HL-60 (cell line): ENCODE measurements around the gene ANXA3.
"Not testable (repeated sequence)": the region's sequence is repeated elsewhere in the genome, so short reads cannot be mapped to it uniquely, and the experiment has no call there.

ENCODE experiments used
- DNase-seq, 2 experiments: peaks; one replicate each; pipeline ENCODE4 v3.0.0-alpha.2; 2010 to 2020; ENCODE audit warnings: low read depth in 1 of 2, low spot score in 1 of 2
- H3K27ac ChIP-seq: fragments of 250-450 bp; sonication (Bioruptor Pico); replicated peaks from 2 replicates; pipeline ENCODE4 v1.5.1; 2020; ENCODE audit warnings: mild to moderate bottlenecking, moderate library complexity
- H3K27me3 ChIP-seq: fragments of 250-450 bp; sonication (Bioruptor Pico); 2 replicates; pipeline ENCODE4 v1.5.1; 2021; ENCODE audit warnings: mild to moderate bottlenecking, moderate library complexity; ENCODE audit not compliant: insufficient read depth, poor library complexity, severe bottlenecking
- H3K4me3 ChIP-seq: replicated peaks from 2 replicates; pipeline ENCODE4 v1.5.1; 2011; ENCODE audit warnings: mild to moderate bottlenecking, control low read depth, low read length; ENCODE audit not compliant: insufficient read depth
- GABPA ChIP-seq: IDR thresholded peaks from 2 replicates; pipeline ENCODE4 v1.6.1; 2012; ENCODE audit warnings: low read depth
- POLR2AphosphoS5 ChIP-seq: IDR thresholded peaks from 2 replicates; pipeline ENCODE4 v1.6.1; 2012; ENCODE audit warnings: low read depth
- SPI1 ChIP-seq: IDR thresholded peaks from 2 replicates; pipeline ENCODE4 v1.6.1; 2012; ENCODE audit warnings: low read depth, mild to moderate bottlenecking, borderline replicate concordance
- TF ChIP-seq, protein P1 (sequence below): IDR thresholded peaks from one replicate; pipeline ENCODE4 v1.5.1; 2011; ENCODE audit warnings: low read length, control low read depth, inconsistent platforms; ENCODE audit not compliant: insufficient read depth
- TF ChIP-seq, protein P2 (sequence below): IDR thresholded peaks from 2 replicates; pipeline ENCODE4 v1.6.1; 2012; ENCODE audit warnings: low read depth; ENCODE audit not compliant: insufficient replicate concordance

Gene ANXA3

DNA sequence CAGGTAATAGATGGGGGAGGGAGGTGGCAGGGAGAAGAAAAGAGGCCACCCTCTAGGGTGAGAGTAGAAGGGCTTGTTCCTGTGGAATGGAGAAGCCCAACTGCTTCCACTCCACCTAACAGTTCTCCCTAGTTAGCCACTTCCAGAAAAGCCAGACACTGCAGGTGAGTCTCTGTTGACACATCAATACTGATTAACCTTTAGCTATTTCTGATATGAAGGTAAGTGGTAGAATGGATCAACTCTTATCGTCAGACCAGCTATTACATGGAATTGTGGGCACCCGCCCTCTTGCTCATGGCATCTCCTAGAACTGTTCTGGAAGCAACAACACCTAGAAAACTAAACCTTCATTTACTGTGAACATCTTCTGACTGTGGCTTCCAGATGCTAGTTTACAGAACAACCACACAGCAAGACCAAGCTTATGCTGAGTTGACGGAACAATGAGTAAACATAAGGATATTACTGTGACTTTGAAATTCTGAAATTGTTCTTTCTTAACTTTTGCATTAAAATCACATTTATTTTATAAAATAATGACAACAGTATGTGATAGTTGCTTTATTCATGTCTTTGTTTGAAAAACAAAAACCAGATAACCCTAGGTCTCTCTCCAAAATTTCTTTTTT is 44.7 kb downstream of the ANXA3 start:
- no peak overlapping the region for H3K27ac ChIP-seq
- DNase-seq: no peak
- H3K27me3 ChIP-seq: no peaks in the 10 kb centered on the region
- no peak for TF ChIP-seq SPI1
- no peak overlapping the region for H3K4me3 ChIP-seq

DNA sequence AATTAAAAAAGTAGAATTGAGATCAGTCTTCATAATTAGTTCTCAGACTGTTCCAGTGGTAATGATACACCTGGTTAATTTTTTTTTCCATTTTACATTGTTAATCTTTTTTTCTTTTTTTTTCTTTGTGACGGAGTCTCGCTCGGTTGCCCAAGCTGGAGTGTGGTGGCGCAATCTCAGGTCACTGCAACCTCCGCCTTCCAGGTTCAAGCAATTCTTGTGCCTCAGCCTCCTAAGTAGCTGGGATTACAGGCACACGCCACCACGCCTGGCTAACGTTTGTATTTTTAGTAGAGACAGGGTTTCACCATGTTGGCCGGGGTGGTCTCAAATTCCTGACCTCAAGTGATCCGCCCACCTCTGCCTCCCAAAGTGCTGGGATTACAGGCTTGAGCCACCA is 46.9 kb downstream of the ANXA3 start:
- DNase-seq: not testable (repeated sequence)

DNA sequence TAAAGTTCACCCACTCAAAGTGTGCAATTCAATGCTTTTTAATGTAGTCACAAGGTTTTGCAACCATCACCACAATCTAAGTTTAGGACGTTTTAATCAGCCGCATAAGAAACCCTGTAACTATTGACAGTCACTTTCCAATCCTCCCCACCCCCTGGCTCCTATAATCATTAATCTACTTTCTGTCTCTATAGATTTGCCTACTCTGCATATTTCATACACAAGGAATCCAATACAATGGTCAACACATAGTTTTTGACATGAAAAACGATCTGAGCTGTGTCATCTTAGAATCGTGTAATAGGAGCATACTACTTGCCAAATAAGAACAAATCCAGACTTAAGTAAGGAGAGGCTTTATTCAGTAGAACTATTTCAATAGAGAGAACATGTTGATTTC is 47.6 kb downstream of the ANXA3 start:
- Histone ChIP-seq H3K27me3 (no peaks in the 10 kb centered on the region), H3K27ac (no peak overlapping the region), H3K4me3 (no peak overlapping the region)
- DNase-seq: no peak
- TF ChIP-seq SPI1: no peak
- TF ChIP-seq, protein P1, sequence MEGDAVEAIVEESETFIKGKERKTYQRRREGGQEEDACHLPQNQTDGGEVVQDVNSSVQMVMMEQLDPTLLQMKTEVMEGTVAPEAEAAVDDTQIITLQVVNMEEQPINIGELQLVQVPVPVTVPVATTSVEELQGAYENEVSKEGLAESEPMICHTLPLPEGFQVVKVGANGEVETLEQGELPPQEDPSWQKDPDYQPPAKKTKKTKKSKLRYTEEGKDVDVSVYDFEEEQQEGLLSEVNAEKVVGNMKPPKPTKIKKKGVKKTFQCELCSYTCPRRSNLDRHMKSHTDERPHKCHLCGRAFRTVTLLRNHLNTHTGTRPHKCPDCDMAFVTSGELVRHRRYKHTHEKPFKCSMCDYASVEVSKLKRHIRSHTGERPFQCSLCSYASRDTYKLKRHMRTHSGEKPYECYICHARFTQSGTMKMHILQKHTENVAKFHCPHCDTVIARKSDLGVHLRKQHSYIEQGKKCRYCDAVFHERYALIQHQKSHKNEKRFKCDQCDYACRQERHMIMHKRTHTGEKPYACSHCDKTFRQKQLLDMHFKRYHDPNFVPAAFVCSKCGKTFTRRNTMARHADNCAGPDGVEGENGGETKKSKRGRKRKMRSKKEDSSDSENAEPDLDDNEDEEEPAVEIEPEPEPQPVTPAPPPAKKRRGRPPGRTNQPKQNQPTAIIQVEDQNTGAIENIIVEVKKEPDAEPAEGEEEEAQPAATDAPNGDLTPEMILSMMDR: no peak
- TF ChIP-seq GABPA: no peak
- TF ChIP-seq, protein P2, sequence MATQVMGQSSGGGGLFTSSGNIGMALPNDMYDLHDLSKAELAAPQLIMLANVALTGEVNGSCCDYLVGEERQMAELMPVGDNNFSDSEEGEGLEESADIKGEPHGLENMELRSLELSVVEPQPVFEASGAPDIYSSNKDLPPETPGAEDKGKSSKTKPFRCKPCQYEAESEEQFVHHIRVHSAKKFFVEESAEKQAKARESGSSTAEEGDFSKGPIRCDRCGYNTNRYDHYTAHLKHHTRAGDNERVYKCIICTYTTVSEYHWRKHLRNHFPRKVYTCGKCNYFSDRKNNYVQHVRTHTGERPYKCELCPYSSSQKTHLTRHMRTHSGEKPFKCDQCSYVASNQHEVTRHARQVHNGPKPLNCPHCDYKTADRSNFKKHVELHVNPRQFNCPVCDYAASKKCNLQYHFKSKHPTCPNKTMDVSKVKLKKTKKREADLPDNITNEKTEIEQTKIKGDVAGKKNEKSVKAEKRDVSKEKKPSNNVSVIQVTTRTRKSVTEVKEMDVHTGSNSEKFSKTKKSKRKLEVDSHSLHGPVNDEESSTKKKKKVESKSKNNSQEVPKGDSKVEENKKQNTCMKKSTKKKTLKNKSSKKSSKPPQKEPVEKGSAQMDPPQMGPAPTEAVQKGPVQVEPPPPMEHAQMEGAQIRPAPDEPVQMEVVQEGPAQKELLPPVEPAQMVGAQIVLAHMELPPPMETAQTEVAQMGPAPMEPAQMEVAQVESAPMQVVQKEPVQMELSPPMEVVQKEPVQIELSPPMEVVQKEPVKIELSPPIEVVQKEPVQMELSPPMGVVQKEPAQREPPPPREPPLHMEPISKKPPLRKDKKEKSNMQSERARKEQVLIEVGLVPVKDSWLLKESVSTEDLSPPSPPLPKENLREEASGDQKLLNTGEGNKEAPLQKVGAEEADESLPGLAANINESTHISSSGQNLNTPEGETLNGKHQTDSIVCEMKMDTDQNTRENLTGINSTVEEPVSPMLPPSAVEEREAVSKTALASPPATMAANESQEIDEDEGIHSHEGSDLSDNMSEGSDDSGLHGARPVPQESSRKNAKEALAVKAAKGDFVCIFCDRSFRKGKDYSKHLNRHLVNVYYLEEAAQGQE: no peak
- no peak for TF ChIP-seq POLR2AphosphoS5

More for the DNA sequence above, 46.9 kb downstream of the ANXA3 start:
- not testable (repeated sequence) for H3K27me3 ChIP-seq, H3K4me3 ChIP-seq, H3K27ac ChIP-seq

DNA sequence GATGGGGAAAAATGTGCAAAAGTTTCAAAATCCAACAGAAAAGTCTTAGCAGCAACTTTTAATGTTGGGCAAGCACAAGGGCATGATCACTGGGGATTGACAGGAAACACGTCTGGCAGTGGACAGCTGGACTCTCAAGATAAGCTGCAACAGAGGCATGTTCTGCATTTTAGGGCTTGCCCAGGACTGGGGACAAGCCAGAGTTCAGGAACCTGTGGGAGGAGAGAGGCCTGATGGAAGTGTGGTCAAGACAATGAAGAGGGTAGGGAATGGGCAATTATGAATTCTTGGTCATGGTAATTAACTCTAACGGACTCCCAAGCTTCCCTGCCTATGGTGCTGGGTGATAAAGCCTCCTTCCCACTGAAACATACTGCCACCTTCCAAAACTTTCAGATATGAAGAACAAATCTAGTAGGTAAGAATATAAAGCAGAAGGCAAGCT is 48.4 kb downstream of the ANXA3 start:
- TF ChIP-seq GABPA (no peak), POLR2AphosphoS5 (no peak), SPI1 (no peak)
- TF ChIP-seq, protein P2: no peak
- TF ChIP-seq, protein P1: no peak
- DNase-seq: no peak

DNA sequence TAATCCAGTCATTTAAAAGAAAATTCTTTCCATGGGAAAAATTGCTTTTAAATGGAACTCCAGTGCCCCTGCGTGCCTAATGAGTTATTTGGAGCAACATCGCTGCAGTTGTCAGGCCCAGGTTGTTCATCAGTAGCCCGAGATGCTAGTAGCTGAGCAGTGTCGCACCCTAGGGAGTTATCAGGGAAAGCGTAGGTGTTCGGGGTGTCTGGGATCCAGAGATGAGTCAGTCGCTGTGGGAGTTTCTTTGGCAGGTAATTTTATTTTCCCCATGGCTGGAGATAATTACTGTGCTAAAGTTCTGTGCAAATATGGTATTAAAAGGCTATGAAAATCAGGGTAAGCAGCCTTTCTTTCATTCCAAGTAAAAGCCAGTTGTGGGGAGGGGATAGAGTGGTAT is 49.4 kb downstream of the ANXA3 start:
- no peak overlapping the region for H3K4me3 ChIP-seq
- no peak for DNase-seq
- TF ChIP-seq, protein P2: no peak
- no peak for TF ChIP-seq SPI1
- TF ChIP-seq POLR2AphosphoS5: no peak
- TF ChIP-seq, protein P1: no peak
- no peak for TF ChIP-seq GABPA
- H3K27me3 ChIP-seq: no peaks in the 10 kb centered on the region
- H3K27ac ChIP-seq: no peak overlapping the region

More for the DNA sequence above, 48.4 kb downstream of the ANXA3 start:
- Histone ChIP-seq H3K27me3 (no peaks in the 10 kb centered on the region), H3K4me3 (no peak overlapping the region), H3K27ac (no peak overlapping the region)
